NCI-H748 treated with DMSO at 0.1 percent for 48 hours (cell line): Measurements from ENCODE around the gene KCNIP3.

Experiments used
- DNase-seq: peaks from one replicate; lab custom pipeline; 2025; lab: John Stamatoyannopoulos, UW

The KCNIP3 gene

DNA sequence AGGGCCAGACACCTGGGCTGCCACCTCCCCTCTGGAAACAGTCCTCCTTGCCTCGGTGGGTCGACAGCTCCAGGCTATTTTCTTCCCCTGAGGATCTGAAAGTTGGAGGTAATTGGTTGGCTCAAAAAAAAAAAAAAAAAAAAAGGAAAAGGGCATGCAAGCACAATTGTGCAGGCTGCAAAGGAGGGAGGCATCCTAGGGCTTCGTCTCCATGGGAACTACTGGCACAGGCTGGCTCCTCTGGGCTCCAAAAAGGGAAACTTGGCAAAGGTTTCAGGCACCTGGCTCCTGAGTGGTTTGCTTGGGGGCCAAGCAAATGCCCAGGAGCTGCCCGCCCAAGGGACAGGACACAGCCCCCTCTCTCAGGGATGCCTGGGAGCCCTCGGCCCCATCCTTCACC lies 1.1 kb upstream of the KCNIP3 start:
- no peak for DNase-seq

- no peak for DNase-seq
Measured at GRCh38 chr2:95297639-95298395, 670 bp downstream of the KCNIP3 start.

DNA sequence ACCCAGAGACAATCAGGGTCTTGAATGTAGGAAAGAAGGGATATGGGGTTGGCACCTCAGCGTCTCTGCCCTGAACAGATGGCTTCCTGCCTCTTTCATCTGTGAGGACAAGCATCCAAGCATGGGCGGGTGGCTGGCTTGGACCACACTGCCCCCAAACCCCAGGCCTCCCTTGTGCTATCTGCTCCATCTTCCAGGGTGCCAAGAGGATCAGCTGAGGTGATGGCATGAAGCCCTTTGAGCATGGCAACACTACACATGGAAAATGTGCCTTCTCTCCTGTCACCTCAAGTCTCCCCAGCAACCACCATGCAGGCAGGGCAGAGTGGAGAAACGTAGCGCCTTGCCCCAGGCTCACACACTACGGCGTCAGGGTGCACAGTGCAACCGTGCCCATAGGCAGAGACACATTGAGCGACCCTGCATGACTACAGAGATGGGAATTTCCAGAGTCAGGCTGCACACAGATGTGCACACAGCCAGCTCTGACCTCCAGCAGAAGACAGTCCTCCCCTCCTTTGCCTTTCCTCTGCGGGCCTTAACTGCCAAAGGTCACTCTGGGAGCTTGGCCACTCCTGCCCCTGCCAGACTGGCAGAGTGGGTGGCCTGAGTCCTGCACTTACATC lies 1.5 kb downstream of the KCNIP3 start:
- DNase-seq: no peak

DNA sequence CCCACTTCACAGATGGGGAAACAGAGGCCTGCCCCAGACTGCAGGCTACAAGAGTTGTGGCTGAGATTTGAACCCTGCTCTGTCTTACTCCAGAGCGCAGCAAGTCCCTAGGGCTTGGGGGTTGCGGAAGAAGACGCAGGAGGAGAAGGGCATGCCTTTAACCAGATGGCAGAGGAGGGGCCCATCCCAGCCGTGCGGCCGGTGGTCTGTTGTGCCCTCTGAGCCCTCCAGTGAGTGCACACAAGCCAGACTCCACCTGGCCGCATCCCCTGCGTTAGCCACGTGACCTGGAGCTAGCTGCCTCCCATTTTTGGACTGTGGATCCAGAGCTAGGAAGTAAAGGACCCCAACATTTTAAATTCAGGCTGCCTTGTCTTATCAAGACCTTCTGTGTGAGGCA lies 2.8 kb downstream of the KCNIP3 start:
- DNase-seq: no peak

DNA sequence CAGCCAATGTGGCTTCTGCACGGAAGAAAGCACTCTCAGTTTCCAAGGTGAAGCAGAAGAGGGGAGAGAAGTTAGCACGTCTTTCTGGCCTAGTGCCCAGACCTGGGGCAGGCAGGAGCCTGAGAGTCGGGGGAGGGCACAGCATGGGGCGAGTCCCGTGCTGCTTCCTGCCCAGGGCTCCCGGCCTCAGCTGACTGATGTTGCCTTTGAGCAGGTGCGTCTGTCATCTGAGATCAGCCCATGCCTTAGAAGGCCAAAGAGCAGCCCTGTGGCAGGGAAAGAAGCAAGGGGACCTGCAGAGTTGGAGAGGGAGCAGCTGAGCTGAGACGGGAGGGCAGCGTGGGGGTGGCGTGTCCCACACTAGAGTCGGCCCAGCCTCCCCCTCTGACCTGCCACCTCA lies 3.3 kb downstream of the KCNIP3 start:
- DNase-seq: no peak

GRCh38 chr2:95301186-95301585 lies 4.0 kb downstream of the KCNIP3 start:
- no peak for DNase-seq

DNA sequence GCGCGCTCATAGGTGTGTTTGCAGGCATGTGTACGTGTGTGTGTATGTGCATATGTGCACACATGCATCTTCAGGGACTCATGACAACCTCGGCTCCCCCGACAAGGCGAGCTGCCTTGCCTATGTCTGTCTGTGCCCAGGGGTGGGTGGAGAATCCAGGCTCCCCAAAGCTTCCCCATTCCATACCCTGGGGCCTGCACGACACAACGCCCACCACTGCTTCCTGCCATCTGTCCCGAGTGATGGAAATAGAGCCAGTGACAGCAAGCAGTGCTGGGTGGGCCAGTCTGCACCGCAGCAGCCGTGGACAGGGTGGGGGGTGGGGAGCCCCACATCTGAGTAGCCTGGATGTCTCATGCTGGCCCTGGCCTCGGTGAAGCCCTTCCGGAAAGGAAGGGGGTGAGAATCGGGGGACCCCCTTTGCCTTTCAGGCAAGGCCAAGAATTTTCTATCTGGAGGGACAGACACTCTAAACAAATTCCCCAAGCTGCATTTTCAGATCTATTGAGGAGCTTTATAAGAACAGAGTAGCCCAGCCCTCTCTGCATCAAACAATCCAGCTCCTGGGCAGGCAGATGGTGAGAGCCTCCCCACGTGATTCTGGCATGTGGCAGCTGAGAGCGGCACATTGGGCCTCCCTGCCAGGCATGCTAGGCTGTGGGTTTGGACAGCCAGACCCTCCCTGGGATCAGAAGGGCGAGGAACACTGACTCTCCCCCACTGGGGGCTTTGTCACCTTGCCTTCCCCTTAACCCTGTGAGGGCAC lies 4.9 kb downstream of the KCNIP3 start:
- no peak for DNase-seq

DNA sequence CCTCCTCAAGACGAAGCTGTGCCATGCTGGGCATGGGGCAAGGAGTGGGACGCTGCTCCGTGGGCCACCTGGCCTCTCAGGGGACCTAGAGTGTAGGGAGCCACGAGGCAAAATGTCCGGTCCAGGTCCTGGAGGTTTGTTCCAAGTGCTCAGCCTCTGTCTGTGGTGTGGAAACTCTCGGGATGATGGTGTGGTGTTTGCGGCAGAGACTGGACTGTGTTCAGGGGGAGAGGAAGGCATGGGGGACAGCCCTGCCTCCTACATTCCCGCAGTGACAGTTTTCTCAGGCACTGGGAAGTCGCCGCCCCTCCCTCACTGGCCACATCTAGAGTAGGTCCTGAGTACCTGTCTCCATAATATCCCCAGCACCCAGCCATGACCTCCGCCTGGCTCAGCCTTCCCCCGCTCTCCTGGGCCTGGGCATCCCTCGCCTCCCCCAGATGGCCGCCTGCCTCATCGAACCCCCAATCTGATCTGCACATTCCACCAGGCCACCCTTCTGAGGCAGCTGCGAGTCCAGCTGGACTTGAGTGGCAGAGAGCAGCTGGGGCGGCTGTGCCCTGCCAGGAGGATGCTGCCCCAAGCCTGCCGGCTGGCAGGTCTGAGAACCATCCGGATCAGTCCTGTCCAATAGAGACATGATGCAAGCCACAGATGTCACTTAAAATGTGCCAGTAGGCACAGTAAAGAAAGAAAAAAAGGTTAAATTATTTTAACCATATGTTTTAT lies 6.2 kb downstream of the KCNIP3 start:
- no peak for DNase-seq

DNA sequence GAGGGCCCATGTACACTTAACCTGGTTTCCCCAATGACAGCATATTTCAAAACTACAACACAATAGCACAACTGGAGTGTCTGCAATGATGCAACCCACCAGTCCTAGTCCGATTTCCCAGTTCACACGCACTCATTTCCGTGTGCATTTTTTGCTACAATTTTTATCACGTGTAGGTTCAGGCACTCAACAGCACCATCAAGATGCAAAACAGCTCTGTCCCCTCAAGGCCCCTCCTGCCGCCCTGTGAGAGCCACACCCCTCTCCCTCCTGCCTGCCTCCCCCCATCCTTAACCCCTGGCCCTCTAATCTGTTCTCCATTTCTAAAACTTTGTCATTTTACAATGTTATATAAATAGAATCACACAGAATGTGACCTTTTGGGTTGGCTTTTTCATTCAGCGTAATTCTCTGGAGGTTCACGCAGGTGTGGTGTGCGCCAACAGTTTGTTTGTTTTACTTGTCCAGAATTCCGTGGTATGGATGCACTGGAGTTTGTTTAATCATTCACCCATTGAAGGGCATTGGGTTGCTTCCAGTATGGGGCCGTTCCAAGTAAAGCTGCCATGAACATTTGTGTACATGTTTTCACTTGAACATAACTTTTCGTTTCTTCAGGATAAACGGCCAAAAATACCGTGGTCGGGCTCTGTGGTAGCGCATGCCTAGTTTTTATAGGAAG lies 8.4 kb downstream of the KCNIP3 start:
- DNase-seq: peak; percentile 15

GRCh38 chr2:95306336-95306895 lies 9.3 kb downstream of the KCNIP3 start:
- DNase-seq: no peak

GRCh38 chr2:95307036-95307435 lies 9.9 kb downstream of the KCNIP3 start:
- DNase-seq: no peak

GRCh38 chr2:95307878-95308277 lies 10.7 kb downstream of the KCNIP3 start:
- DNase-seq: no peak

GRCh38 chr2:95308426-95308990 lies 11.4 kb downstream of the KCNIP3 start:
- DNase-seq: no peak

- DNase-seq: no peak
Measured at GRCh38 chr2:95309599-95309998, 12.5 kb downstream of the KCNIP3 start.

- DNase-seq: no peak
Measured at GRCh38 chr2:95310216-95310615, 13.1 kb downstream of the KCNIP3 start.

DNA sequence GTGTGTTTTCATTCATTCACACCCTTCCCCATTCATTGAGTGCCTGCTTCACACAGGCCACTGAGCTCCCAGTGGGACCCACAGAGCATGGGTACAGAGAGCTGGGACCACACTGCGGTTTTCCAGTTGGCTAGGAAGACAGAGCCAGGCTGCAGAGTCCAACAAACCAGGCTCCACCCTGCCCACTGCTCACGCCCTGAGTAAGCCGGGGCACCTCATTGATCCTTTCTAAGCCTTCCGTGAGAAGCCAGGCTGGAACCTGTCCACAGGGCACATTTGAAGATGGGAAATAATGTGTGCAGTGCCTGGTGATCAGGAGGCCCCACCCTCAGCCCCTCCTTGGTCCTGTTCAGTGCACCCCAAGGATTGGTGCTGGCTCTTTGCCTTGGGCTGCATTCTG lies 13.5 kb downstream of the KCNIP3 start:
- no peak for DNase-seq

DNA sequence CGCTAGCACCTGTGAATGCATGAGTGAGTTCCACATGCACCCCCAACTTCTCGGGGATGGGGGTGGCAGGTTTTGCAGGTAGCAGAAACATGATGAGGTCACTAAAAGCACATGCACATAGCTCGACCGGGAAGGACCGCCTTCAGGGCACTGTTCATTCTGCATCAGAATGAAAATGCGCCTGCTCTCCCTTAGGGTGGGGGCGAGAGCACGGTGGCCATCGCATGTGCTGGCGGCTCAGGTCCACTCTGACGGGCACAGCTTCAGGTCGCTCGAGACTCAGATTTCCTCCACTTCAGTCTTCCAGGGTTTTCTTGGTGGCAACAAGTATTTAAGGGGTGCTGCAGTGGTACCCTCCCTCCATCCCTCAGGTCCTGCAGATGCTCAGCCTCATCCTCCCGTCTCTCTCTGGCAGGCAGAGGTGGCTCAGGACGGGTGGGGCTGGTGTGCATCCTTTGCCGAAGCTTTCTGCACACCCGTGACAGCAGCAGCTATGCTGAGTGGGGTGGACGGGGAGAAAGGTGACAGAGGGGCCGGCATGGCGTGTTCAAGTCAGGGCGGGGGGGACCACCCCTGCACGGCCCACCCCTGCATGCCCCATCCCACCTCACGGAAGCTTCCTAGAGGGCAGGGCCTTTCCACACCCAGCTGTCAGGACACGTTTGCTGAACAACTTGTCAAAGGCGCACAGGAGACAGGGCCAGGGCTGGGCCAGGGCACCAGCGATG lies 14.8 kb downstream of the KCNIP3 start:
- no peak for DNase-seq

DNA sequence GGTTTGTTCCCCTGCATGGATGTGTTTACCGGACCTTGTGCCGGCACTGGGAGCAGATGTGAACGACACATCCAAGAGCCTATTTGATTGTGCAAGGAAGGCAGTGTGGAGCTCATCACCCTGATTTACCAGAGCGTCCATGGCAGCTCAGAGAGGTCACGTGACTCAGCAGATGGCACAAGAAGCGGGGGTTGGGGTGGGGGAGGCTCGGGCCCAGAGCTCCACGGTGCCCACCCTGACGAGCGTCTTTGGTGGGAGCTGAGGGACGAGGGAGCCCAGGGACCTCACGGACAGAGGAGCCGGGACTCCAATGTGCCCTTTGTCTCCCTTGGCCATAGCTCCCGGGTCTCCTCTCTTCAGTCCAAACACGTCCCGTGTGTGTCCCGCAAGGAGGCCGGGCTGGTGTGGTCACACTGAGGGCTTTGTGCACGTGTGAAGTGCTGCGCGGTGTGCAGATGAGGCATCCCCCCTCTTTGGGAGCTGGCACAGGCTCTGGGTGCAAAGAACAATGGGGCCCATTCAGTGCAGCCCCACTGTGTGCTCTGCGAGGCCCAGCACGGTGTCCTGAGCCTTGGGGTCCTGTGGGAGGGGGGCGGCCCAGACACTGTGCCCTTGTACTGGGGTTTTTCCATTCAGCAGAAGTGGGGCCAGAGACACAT lies 15.5 kb downstream of the KCNIP3 start:
- DNase-seq: no peak

- no peak for DNase-seq
Measured at GRCh38 chr2:95313296-95314131, 16.4 kb downstream of the KCNIP3 start.
